ENCODE measurements around the gene TTC32.

The TTC32 gene

DNA sequence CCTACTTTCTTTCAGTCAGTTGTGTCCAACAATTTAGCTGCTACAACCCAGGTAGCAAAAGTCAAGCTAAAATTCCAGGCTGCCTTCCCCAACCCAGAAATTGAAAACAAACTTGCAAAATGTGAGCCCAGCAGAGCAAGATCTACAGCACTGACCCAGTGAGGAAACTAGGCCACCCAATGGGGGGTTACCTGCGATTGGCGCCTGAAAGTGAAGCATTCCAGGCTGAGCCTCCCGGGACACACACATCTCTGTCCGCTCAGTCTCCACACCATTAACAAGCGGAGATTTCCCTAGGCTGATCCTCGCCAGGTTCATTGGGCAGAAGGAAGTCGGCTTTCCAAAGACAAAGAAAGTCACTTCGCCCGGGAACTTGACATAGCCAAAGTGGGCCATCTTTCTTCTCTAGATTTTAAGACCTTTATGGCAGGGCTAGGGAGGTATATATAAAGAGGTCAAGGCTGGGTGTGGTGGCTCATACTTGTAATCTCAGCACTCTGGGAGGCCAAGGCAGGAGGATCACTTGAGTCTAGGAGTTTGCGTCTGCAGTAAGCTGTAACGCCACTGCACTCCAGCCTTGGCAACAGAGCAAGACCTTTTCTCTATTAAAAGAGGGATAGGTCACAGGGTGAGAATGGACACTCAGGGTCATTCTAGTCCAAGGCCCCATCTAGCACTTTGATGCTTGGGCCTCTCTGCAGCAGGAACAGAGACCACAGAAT, 53.6 kb downstream of the TTC32 start:
- TF ChIP-seq YY1 (IDR thresholded peaks at IDR 0.05; ENCODE audit: insufficient read depth, insufficient read length) = no peak
- TF ChIP-seq SUZ12 (IDR thresholded peaks at IDR 0.05; ENCODE audit: extremely low read depth, insufficient read depth, insufficient read length) = no peak
- no peak for TF ChIP-seq ZNF274 (IDR thresholded peaks at IDR 0.05; ENCODE audit: low read depth, low read length)
- no peak overlapping the region for H3K9ac ChIP-seq (ENCODE audit: insufficient read length, low read depth)
- no peaks in the 10 kb centered on the region for H3K4me1 ChIP-seq (ENCODE audit: insufficient read depth, insufficient read length)
- H3K27me3 ChIP-seq (ENCODE audit: insufficient read depth, insufficient read length) = no peaks in the 10 kb centered on the region
- no peak for DNase-seq (ENCODE audit: low read depth, low spot score)
- no peaks in the 10 kb centered on the region for H3K36me3 ChIP-seq (ENCODE audit: insufficient read depth, insufficient read length, low read length)
- no peak overlapping the region for H3K4me3 ChIP-seq (ENCODE audit: insufficient read length, low read depth)
- H3K9me3 ChIP-seq (ENCODE audit: insufficient read depth, low read length) = no peaks in the 10 kb centered on the region

DNA sequence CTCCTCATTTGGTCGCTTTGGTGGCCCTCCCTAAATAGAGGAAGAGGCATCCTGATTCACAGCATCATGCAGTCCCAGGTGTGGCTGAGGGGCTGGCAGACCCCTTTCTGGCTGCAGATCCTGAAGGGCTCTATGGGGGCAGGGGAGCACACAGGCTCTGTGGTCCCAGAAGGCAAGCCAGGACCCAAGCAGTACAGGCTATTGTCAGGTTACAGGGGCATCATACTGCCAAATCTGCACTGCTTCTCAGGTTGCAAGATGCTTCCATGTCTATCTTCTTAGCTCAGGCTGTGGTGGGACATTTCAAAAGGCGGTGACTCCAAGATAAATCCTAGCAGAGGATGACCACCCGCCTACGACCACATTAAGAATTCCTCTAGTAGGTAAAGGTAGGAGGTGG, 54.3 kb downstream of the TTC32 start:
- no peak for TF ChIP-seq YY1 (IDR thresholded peaks at IDR 0.05; ENCODE audit: insufficient read depth, insufficient read length)
- TF ChIP-seq ZNF274 (IDR thresholded peaks at IDR 0.05; ENCODE audit: low read depth, low read length) = no peak
- no peak for TF ChIP-seq SUZ12 (IDR thresholded peaks at IDR 0.05; ENCODE audit: extremely low read depth, insufficient read depth, insufficient read length)
- no peak overlapping the region for H3K9ac ChIP-seq (ENCODE audit: insufficient read length, low read depth)
- no peaks in the 10 kb centered on the region for H3K4me1 ChIP-seq (ENCODE audit: insufficient read depth, insufficient read length)
- H3K4me3 ChIP-seq (ENCODE audit: insufficient read length, low read depth) = no peak overlapping the region
- H3K9me3 ChIP-seq (ENCODE audit: insufficient read depth, low read length) = no peaks in the 10 kb centered on the region
- no peaks in the 10 kb centered on the region for H3K36me3 ChIP-seq (ENCODE audit: insufficient read depth, insufficient read length, low read length)
- DNase-seq (ENCODE audit: low read depth, low spot score) = no peak
- H3K27me3 ChIP-seq (ENCODE audit: insufficient read depth, insufficient read length) = no peaks in the 10 kb centered on the region
